Measurements from ENCODE around the gene PKNOX2. TPM values are rescaled to one million over a fixed set of nuclear protein-coding genes. Genes with fewer than 3 reads are reported as not detected.
A peak's percentile ranks its signal among the peaks of the same experiment; 100 is the strongest.

PKNOX2 gene
- total and polyA plus RNA-seq, 9 of the 15 experiments (the other 6 are each of a cell fraction or from before 2014, with no cell fraction given), result not detected

GRCh38 chr11:125479137-125479536 lies 314.6 kb downstream of the PKNOX2 start:
- no peaks in the 10 kb centered on the region for H4K20me1 ChIP-seq (replicated peaks; ENCODE audit: control insufficient read depth, insufficient read depth, low read length)
- no peak overlapping the region for H3K9ac ChIP-seq (ENCODE audit: insufficient read depth in 1 of 2, low read depth in 2 of 2, low read length in 2 of 2)
- H3K4me1 ChIP-seq (replicated peaks in 1 of 2; ENCODE audit: control insufficient read depth in 2 of 2, insufficient read depth in 2 of 2, low read length in 2 of 2), result peaks cover 3 to 7% of the 10 kb centered on the region in 2 experiments; a peak in 3 of 5 replicates
- peak; percentile 52; the same call in 1 of the 2 replicates for TF ChIP-seq ZNF316 (IDR thresholded peaks at IDR 0.05)
- no peak for TF ChIP-seq NFE2L1 (tag; IDR thresholded peaks at IDR 0.05; ENCODE audit: borderline replicate concordance, low read depth)
- TF ChIP-seq MAFF (IDR thresholded peaks at IDR 0.05; ENCODE audit: low read length), result peak; percentile 40; the same call in 1 of the 2 replicates
- TF ChIP-seq C11orf30 (IDR thresholded peaks at IDR 0.05; ENCODE audit: low read depth), result peak; percentile 42; the same call in 1 of the 2 replicates
- TF ChIP-seq MAFG (tag; conservative IDR thresholded peaks at IDR 0.05), result peak; percentile 20; the same call in 1 of the 2 replicates
- no peaks in the 10 kb centered on the region for H3K9me3 ChIP-seq (replicated peaks; ENCODE audit: control insufficient read depth, insufficient read depth, low read depth, low read length)
- CTCF ChIA-PET (ENCODE audit: low intra/inter-chr PET ratio), result no interaction called here
- in situ Hi-C loops (cut with MboI) (no loop called here), intact Hi-C loops (cut with micrococcal nuclease) (no loop called here)
- H3K27me3 ChIP-seq (ENCODE audit: control insufficient read depth in 2 of 2, insufficient read depth in 2 of 2, low read length in 2 of 2), result no peaks in the 10 kb centered on the region
- POLR2A ChIA-PET, result no interaction called here
- FAIRE-seq (no peak), ATAC-seq (no peak), DNase-seq (ENCODE audit: extremely low read depth in 1 of 4, low spot score in 3 of 4) (no peak)
- no peaks in the 10 kb centered on the region for H3K79me2 ChIP-seq (ENCODE audit: control insufficient read depth, insufficient read depth, low read length)
- H3K4me2 ChIP-seq (ENCODE audit: insufficient read depth, low read length), result no peak overlapping the region
- H2AFZ ChIP-seq (ENCODE audit: low read depth, low read length), result no peak overlapping the region
- no peak overlapping the region for H3K4me3 ChIP-seq
- H3K36me3 ChIP-seq (ENCODE audit: control insufficient read depth, insufficient read depth, low read length), result no peaks in the 10 kb centered on the region
- no peaks in the 10 kb centered on the region for H3K9me1 ChIP-seq (ENCODE audit: control insufficient read depth, insufficient read depth, low read length)
- no peak overlapping the region for H3K27ac ChIP-seq (ENCODE audit: extremely low read depth, low read depth, low read length)
- 47% methylated on average over 3 of the region's 3 CpGs for WGBS (ENCODE audit: insufficient coverage, low coverage, missing lambda C conversion rate)
- no TSS peak for BruUV-seq (replicated peaks)

GRCh38 chr11:125481531-125481930 lies 317.0 kb downstream of the PKNOX2 start:
- Histone ChIP-seq H3K79me2 (ENCODE audit: control insufficient read depth, insufficient read depth, low read length) (no peaks in the 10 kb centered on the region), H3K4me3 (no peak overlapping the region), H2AFZ (ENCODE audit: low read depth, low read length) (no peak overlapping the region), H4K20me1 (replicated peaks; ENCODE audit: control insufficient read depth, insufficient read depth, low read length) (no peaks in the 10 kb centered on the region), H3K36me3 (ENCODE audit: control insufficient read depth, insufficient read depth, low read length) (no peaks in the 10 kb centered on the region), H3K9me3 (replicated peaks; ENCODE audit: control insufficient read depth, insufficient read depth, low read depth, low read length) (no peaks in the 10 kb centered on the region), H3K27ac (ENCODE audit: extremely low read depth, low read depth, low read length) (no peak overlapping the region), H3K9ac (ENCODE audit: insufficient read depth in 1 of 2, low read depth in 2 of 2, low read length in 2 of 2) (no peak overlapping the region), H3K4me2 (ENCODE audit: insufficient read depth, low read length) (no peak overlapping the region), H3K4me1 (replicated peaks in 1 of 2; ENCODE audit: control insufficient read depth in 2 of 2, insufficient read depth in 2 of 2, low read length in 2 of 2) (peaks cover 3 to 7% of the 10 kb centered on the region in 2 experiments; a peak in 3 of 5 replicates), H3K9me1 (ENCODE audit: control insufficient read depth, insufficient read depth, low read length) (no peaks in the 10 kb centered on the region), H3K27me3 (ENCODE audit: control insufficient read depth in 2 of 2, insufficient read depth in 2 of 2, low read length in 2 of 2) (no peaks in the 10 kb centered on the region)
- TF ChIP-seq MTA1 (IDR thresholded peaks at IDR 0.05; ENCODE audit: borderline replicate concordance), result no peak
- no peak for TF ChIP-seq ZKSCAN3 (CRISPR knock-in tag; IDR thresholded peaks at IDR 0.05)
- CTCF ChIA-PET (ENCODE audit: low intra/inter-chr PET ratio), result no interaction called here
- in situ Hi-C loops (cut with MboI) (no loop called here), intact Hi-C loops (cut with micrococcal nuclease) (no loop called here)
- FAIRE-seq, result no peak
- POLR2A ChIA-PET, result interaction anchor here (0.7 kb wide), 1 partner anchor 88 kb away, joined by 3 read pairs; the partner anchor contains the start of gene EI24
- no TSS peak for BruUV-seq (replicated peaks)
- no peak for ATAC-seq
- 65% methylated on average over 3 of the region's 3 CpGs for WGBS (ENCODE audit: insufficient coverage, low coverage, missing lambda C conversion rate)
- DNase-seq (ENCODE audit: extremely low read depth in 1 of 4, low spot score in 3 of 4), result no peak

Small RNA genes lying within 50 kb of the gene (small RNA-seq; reads per million reads assigned to genes)
- gene RNU6-321P, result not detected

Other genes with a start within 250 kb of the PKNOX2 start
- not detected in 2 replicates for gene HEPN1, start 245.5 kb upstream of the PKNOX2 start, total RNA-seq (2014; rRNA removed)
- gene HEPN1, start 245.5 kb upstream of the PKNOX2 start, total RNA-seq (2014; rRNA removed; fragmentation: Illumina TruSeq; extraction: Trizol), result not detected in 2 replicates
- gene HEPN1, start 245.5 kb upstream of the PKNOX2 start, total RNA-seq (2015; rRNA removed; fragmentation: Illumina TruSeq; extraction: Trizol), result not detected in 2 replicates
- gene HEPN1, start 245.5 kb upstream of the PKNOX2 start, total RNA-seq (2021), result not detected in 2 replicates
- gene HEPN1, start 245.5 kb upstream of the PKNOX2 start, polyA plus RNA-seq (2011; rRNA removed), result not detected in 2 replicates
- not detected in 2 replicates for gene HEPN1, start 245.5 kb upstream of the PKNOX2 start, polyA plus RNA-seq (2014; fragmentation: Illumina TruSeq; extraction: Trizol)
- not detected for gene HEPN1, start 245.5 kb upstream of the PKNOX2 start, polyA plus RNA-seq (2014; fragmentation: Nextera tagmentation; extraction: Ambion mirVana)
- not detected in 2 replicates for gene HEPN1, start 245.5 kb upstream of the PKNOX2 start, polyA plus RNA-seq (2014; rRNA removed)
- not detected in 2 replicates for gene HEPACAM, start 228.7 kb upstream of the PKNOX2 start, total RNA-seq (2014; rRNA removed)
- gene HEPACAM, start 228.7 kb upstream of the PKNOX2 start, total RNA-seq (2014; rRNA removed; fragmentation: Illumina TruSeq; extraction: Trizol), result not detected in 2 replicates
- not detected in 2 replicates for gene HEPACAM, start 228.7 kb upstream of the PKNOX2 start, total RNA-seq (2015; rRNA removed; fragmentation: Illumina TruSeq; extraction: Trizol)
- gene HEPACAM, start 228.7 kb upstream of the PKNOX2 start, total RNA-seq (2021), result not detected in 2 replicates
- not detected in 2 replicates for gene HEPACAM, start 228.7 kb upstream of the PKNOX2 start, polyA plus RNA-seq (2011; rRNA removed)
- gene HEPACAM, start 228.7 kb upstream of the PKNOX2 start, polyA plus RNA-seq (2014; fragmentation: Illumina TruSeq; extraction: Trizol), result not detected in 2 replicates
- not detected for gene HEPACAM, start 228.7 kb upstream of the PKNOX2 start, polyA plus RNA-seq (2014; fragmentation: Nextera tagmentation; extraction: Ambion mirVana)
- gene HEPACAM, start 228.7 kb upstream of the PKNOX2 start, polyA plus RNA-seq (2014; rRNA removed), result not detected in 2 replicates
- 3.9 and 4.4 TPM in 2 replicates for gene CCDC15, start 210.5 kb upstream of the PKNOX2 start, total RNA-seq (2014; rRNA removed)
- 6.8 and 7.9 TPM in 2 replicates for gene CCDC15, start 210.5 kb upstream of the PKNOX2 start, total RNA-seq (2014; rRNA removed; fragmentation: Illumina TruSeq; extraction: Trizol)
- gene CCDC15, start 210.5 kb upstream of the PKNOX2 start, total RNA-seq (2015; rRNA removed; fragmentation: Illumina TruSeq; extraction: Trizol), result 8.4 and 9.2 TPM in 2 replicates
- 3.5 and 3.8 TPM in 2 replicates for gene CCDC15, start 210.5 kb upstream of the PKNOX2 start, total RNA-seq (2021)
- 2.3 and 5.7 TPM in 2 replicates for gene CCDC15, start 210.5 kb upstream of the PKNOX2 start, polyA plus RNA-seq (2011; rRNA removed)
- 5.0 and 5.6 TPM in 2 replicates for gene CCDC15, start 210.5 kb upstream of the PKNOX2 start, polyA plus RNA-seq (2014; fragmentation: Illumina TruSeq; extraction: Trizol)
- 1 to 10 TPM; 1.9 to 3.7 TPM for gene CCDC15, start 210.5 kb upstream of the PKNOX2 start, polyA plus RNA-seq (2014; fragmentation: Nextera tagmentation; extraction: Ambion mirVana)
- gene CCDC15, start 210.5 kb upstream of the PKNOX2 start, polyA plus RNA-seq (2014; rRNA removed), result 3.1 and 4.3 TPM in 2 replicates
- gene SLC37A2, start 101.4 kb upstream of the PKNOX2 start, total RNA-seq (2014; rRNA removed), result 0.27 and 0.57 TPM in 2 replicates
- gene SLC37A2, start 101.4 kb upstream of the PKNOX2 start, total RNA-seq (2014; rRNA removed; fragmentation: Illumina TruSeq; extraction: Trizol), result 0.45 and 0.47 TPM in 2 replicates
- 0.53 and 0.72 TPM in 2 replicates for gene SLC37A2, start 101.4 kb upstream of the PKNOX2 start, total RNA-seq (2015; rRNA removed; fragmentation: Illumina TruSeq; extraction: Trizol)
- gene SLC37A2, start 101.4 kb upstream of the PKNOX2 start, total RNA-seq (2021), result 0.58 and 0.71 TPM in 2 replicates
- gene SLC37A2, start 101.4 kb upstream of the PKNOX2 start, polyA plus RNA-seq (2011; rRNA removed), result 0.70 and 0.96 TPM in 2 replicates
- gene SLC37A2, start 101.4 kb upstream of the PKNOX2 start, polyA plus RNA-seq (2014; fragmentation: Illumina TruSeq; extraction: Trizol), result 0.40 and 0.52 TPM in 2 replicates
- under 1 TPM; 0.01 to 0.11 TPM for gene SLC37A2, start 101.4 kb upstream of the PKNOX2 start, polyA plus RNA-seq (2014; fragmentation: Nextera tagmentation; extraction: Ambion mirVana)
- 1.0 and 1.2 TPM in 2 replicates for gene SLC37A2, start 101.4 kb upstream of the PKNOX2 start, polyA plus RNA-seq (2014; rRNA removed)
- gene TMEM218, start 53.1 kb upstream of the PKNOX2 start, total RNA-seq (2014; rRNA removed), result 13.4 and 19.4 TPM in 2 replicates
- gene TMEM218, start 53.1 kb upstream of the PKNOX2 start, total RNA-seq (2014; rRNA removed; fragmentation: Illumina TruSeq; extraction: Trizol), result 26.9 and 28.7 TPM in 2 replicates
- gene TMEM218, start 53.1 kb upstream of the PKNOX2 start, total RNA-seq (2015; rRNA removed; fragmentation: Illumina TruSeq; extraction: Trizol), result 21.7 and 25.4 TPM in 2 replicates
- 15.9 and 17.2 TPM in 2 replicates for gene TMEM218, start 53.1 kb upstream of the PKNOX2 start, total RNA-seq (2021)
- gene TMEM218, start 53.1 kb upstream of the PKNOX2 start, polyA plus RNA-seq (2011; rRNA removed), result 17.5 and 32.2 TPM in 2 replicates
- 25.4 and 30.5 TPM in 2 replicates for gene TMEM218, start 53.1 kb upstream of the PKNOX2 start, polyA plus RNA-seq (2014; fragmentation: Illumina TruSeq; extraction: Trizol)
- 10 to 100 TPM; 24.8 to 25.1 TPM for gene TMEM218, start 53.1 kb upstream of the PKNOX2 start, polyA plus RNA-seq (2014; fragmentation: Nextera tagmentation; extraction: Ambion mirVana)
- 24.7 and 26.6 TPM in 2 replicates for gene TMEM218, start 53.1 kb upstream of the PKNOX2 start, polyA plus RNA-seq (2014; rRNA removed)